Activated CD8-positive, alpha-beta memory T cell treated with anti-CD3 and anti-CD28 coated beads for 36 hours (primary cell): ENCODE data around the gene GRHPR. TPM values are rescaled to one million over a fixed set of nuclear protein-coding genes. Genes with fewer than 3 reads are reported as not detected.
"Not testable (repeated sequence)": the region's sequence is repeated elsewhere in the genome, so short reads cannot be mapped to it uniquely, and the experiment has no call there.

Source experiments
- CTCF ChIA-PET: fragments of 350-600 bp; sonication (Branson Sonifier 250); formaldehyde crosslinking; loops from one replicate; lab custom pipeline; 2021; ENCODE audit warnings: antibody characterized with exemption; lab: Charles Lee
- POLR2A ChIA-PET: fragments of 350-600 bp; sonication (Branson Sonifier 250); formaldehyde crosslinking; loops from one replicate; lab custom pipeline; 2021; ENCODE audit warnings: antibody characterized with exemption; lab: Charles Lee
- total RNA-seq, 2 experiments: library from RNA; stranded (reverse); gene quantifications; one replicate each; pipeline ENCODE4 v1.2.3, GENCODE V29; 2021

The GRHPR gene
- total RNA-seq, 2 experiments from 2014 or later: 93.3 to 94.0 TPM

- ChIA-PET CTCF (interaction anchor here (0.7 to 1.7 kb wide), 4 partner anchors 8 to 231 kb away, joined by 3 to 6 read pairs (median 4); partner anchors contain the start of gene POLR1E), POLR2A (no interaction called here)
These were observed 7.3 kb upstream of the GRHPR start for GRCh38 chr9:37415011-37415719.

DNA sequence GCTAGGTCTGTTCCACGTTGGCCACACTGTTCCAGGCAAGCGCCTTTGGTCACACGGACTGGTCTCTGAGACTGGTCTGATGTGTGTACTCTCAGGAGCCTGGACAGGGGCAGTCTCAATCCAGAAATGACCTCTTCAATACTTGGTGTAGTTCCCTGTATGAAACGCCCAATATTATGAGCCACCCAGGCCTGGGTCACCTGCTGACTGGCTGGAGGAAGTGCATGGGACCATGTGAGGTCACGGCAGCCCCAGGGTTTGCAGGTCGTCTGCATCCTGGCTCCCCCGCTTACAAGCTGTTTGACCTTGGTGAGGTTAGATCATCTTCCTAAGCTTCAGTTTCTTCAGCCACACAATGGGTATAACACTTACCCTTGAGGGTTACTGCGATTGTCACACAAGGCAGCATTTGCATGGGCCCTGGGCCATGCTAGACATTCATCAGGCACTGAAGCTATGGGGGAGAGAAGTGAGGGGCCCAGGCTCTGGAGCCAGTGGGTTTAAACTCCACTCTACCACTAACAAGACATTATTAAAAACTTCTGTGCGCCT lies 5.2 kb upstream of the GRHPR start:
- ChIA-PET POLR2A (no interaction called here), CTCF (no interaction called here)

DNA sequence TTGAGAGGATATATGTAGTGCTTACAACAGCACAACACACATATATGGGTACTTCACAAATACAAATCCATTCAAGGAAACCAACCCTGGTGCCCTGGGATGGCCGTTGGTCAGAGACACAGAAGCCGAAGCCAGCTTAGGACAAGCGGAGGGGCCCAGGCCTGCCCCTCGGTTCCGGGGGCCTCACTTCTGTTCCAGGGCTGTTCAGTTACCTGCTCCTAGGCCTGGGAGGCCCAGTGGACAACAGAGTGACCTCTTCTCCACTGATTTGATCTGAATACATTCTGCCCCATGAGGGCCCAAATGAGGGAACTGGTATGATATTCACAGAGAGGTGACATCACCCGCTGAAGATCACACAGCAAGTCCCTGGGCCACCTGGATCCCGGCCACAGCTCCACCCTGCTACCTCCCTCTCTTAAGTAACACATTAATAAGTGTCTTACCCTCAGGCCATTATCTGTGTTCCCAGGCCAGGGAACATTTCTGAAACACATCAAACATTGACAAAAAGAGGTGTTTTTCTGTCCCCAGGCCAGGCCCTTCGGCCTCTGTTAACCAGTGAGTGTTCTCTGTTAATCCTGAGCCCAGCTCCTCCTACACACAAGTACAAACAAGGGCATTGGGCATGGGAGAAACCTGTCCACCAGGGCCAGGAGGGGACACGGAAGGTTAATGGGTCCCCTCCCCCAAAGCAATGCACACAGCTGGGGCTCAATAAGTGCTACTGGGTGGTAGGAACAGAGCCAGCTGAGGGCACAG lies 4.5 kb upstream of the GRHPR start:
- POLR2A ChIA-PET: no interaction called here
- CTCF ChIA-PET: no interaction called here

DNA sequence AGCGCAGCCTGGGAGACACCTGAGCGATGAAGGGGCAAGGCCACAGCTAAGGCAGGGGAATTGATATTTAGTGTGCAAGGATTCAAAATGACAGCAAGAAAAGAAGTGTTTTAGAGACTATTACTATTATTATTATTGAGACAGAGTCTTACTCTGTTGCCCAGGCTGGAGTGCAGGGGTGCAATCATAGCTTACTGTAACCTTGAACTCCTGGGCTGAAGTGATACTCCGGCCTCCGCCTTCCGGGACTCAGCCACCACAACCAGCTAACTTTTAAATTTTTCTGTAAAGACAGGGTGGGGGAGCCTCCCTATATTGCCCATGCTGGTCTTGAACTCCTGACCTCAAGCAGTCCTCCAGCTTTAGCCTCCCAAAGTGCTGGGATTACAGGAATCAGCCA lies 3.3 kb upstream of the GRHPR start:
- ChIA-PET POLR2A (no interaction called here), CTCF (no interaction called here)

DNA sequence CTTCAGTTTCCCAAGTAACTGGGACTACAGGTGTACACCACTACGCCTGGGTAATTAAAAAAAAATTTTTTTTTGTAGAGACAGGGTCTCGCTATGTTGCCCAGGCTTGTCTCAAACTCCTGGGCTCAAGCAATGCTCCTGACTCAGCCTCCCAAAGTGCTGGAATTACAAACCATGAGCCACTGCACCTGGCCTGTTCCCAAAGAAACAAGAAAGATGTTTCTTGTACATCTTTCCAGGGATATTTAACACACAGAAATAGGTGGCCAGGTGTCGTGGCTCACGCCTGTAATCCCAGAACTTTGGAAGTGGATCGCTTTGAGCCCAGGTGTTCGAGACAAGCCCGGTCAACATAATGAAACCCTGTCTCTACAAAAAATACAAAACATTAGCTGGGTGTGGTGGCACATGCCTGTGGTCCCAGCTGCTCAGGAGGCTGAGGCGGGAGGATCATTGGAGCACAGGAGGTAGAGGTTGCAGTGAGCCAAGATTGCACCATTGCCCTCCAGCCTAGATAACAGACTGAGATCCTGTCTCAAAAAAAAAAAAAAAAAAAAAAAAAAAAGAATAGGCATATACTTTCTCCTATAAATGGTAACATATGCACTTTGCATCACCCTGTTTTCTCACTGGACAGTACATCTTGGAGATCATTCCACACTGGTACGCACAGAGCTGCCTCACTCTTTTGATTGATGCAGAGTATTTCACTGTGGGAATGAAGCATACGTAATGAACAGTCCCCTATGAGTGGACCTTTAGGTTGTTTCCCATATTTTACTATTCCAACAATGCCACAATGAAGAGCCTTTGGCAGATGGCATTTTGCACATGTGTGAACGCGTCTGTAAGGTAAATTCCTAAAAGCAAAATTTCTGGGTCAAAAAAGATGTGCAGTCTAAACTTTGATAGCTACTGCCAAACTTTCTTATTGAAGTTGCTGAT lies 2.0 kb upstream of the GRHPR start:
- ChIA-PET CTCF (interaction anchor here (0.7 kb wide), 2 partner anchors 13 to 29 kb away, joined by 3 read pairs; no protein-coding TSS in a partner anchor), POLR2A (no interaction called here)

DNA sequence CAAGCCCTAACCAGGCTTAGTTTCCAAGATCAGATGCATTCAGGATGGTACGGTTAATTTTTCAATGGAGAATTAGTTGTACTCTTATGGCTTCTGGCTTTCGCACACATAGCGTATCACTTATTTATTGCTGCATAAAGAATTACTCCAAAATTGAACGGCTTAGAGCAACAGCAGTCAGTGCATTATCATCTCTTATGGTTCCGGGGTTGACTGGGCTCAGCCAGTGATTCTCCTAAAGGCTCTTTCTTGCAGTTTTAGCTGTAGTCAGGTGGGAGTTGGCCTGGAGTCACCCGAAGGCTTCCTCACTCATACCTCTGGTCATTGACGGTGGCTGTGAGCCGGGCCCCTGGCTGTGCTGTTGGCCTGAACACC lies 595 bp upstream of the GRHPR start:
- CTCF ChIA-PET: interaction anchor here (0.6 to 1.1 kb wide), 2 partner anchors 11 to 798 kb away, joined by 3 to 4 read pairs; no protein-coding TSS in a partner anchor
- POLR2A ChIA-PET: interaction anchor here (1.0 to 1.5 kb wide), 2 partner anchors 10 to 63 kb away, joined by 3 to 7 read pairs; partner anchors contain the start of gene POLR1E

GRCh38 chr9:37423508-37423907 lies 1.0 kb downstream of the GRHPR start:
- ChIA-PET POLR2A (interaction anchor here (0.7 kb wide), 1 partner anchor 126 kb away, joined by 5 read pairs; no protein-coding TSS in a partner anchor), CTCF (interaction anchor here (1.0 kb wide), 1 partner anchor 12 kb away, joined by 3 read pairs; no protein-coding TSS in a partner anchor)

GRCh38 chr9:37424204-37424685 lies 1.7 kb downstream of the GRHPR start:
- POLR2A ChIA-PET: no interaction called here
- CTCF ChIA-PET: interaction anchor here (1.0 kb wide), 1 partner anchor 13 kb away, joined by 3 read pairs; no protein-coding TSS in a partner anchor

DNA sequence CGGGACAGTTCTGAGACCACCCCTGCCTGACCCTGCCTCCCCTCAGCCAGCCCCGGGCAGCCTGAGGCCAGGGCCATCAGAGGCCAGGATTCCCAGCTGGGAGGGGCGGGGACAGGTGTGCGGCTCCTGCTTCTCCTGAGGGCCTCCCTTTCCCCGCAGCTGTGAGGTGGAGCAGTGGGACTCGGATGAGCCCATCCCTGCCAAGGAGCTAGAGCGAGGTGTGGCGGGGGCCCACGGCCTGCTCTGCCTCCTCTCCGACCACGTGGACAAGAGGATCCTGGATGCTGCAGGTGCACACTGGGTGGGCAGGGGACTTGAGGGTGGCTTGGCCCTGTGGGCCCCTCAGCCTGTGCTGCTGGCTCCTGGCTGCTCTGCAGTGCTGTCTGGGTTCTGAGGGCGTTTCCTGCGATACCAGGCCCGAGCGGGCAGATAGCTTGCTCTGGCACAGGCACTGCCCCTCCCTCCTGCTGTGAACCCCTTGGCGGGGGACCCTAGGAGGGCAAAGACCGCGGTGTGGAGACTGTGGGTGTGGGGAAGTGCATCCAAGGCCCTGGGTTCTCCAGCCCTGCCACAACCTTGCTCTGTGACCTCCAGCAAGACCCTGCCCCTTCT lies 2.3 kb downstream of the GRHPR start:
- POLR2A ChIA-PET: no interaction called here
- CTCF ChIA-PET: interaction anchor here (1.0 kb wide), 1 partner anchor 13 kb away, joined by 3 read pairs; no protein-coding TSS in a partner anchor

GRCh38 chr9:37425298-37425752 lies 2.8 kb downstream of the GRHPR start:
- ChIA-PET CTCF (no interaction called here), POLR2A (no interaction called here)

- POLR2A ChIA-PET: not testable (repeated sequence)
- CTCF ChIA-PET: interaction anchor here (1.1 kb wide), 1 partner anchor 10 kb away, joined by 3 read pairs; no protein-coding TSS in a partner anchor
These were observed 3.9 kb downstream of the GRHPR start for GRCh38 chr9:37426431-37426830.

DNA sequence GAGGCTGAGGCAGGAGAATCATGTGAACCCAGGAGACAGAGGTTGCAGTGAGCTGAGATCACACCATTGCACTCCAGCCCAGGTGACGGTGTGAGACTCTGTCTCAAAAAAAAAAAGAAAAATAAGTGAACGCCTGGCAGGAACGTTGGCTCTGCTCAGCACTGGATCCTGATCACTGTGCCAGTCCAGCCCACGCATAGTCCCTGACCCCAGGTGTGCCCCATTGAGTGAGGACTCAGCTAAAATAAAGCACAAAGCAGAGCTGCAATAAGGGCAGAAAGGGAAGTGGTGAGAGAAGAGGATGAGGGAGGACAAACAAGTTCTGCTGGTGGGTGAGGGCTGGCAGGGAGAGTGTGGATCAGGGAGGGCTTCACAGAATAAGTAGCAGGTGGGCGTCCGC lies 4.3 kb downstream of the GRHPR start:
- CTCF ChIA-PET: interaction anchor here (0.9 to 1.1 kb wide), 2 partner anchors 11 to 431 kb away, joined by 3 to 4 read pairs; no protein-coding TSS in a partner anchor
- POLR2A ChIA-PET: no interaction called here

GRCh38 chr9:37428345-37428744 lies 5.8 kb downstream of the GRHPR start:
- ChIA-PET CTCF (no interaction called here), POLR2A (no interaction called here)

DNA sequence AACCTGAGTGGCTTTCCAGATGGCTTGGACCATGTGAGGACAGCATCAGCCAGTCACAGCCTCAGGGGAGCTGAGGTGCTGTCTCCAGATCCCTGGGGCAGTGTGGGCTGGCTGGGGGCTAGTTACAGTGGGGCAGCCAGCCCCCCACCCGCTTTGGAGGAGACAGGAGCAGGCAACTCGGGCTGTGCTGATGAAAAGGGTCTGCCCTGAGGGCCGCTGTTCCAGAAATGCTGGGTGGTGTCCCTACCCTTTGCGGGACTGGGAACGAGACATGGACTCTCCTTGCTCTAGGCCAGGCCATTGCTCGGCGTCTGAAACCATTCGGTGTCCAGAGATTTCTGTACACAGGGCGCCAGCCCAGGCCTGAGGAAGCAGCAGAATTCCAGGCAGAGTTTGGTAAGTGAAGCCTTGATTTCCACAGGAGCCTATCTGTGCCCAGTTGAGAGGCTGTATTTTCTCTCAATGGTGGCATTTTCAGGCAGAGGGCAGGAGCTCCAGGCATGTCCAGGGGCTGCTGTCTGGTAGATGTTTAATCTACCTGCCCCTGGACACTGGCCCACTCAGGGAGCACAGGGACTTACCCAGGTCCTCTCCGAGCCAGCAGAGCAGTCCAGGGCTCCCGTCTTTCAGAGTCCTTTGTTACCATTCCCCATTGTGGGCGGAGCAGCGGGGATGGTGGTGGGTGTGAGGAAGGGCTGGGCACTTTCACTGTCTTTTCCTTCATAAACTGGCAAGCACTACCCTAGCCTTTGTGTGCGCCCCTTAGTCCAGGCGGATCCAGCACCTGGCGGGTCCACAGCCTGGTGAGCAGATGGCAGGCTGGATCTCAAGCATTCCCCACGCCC lies 7.2 kb downstream of the GRHPR start:
- ChIA-PET CTCF (no interaction called here), POLR2A (interaction anchor here (0.6 kb wide), 2 partner anchors 67 to 128 kb away, joined by 3 to 4 read pairs; no protein-coding TSS in a partner anchor)

- POLR2A ChIA-PET: no interaction called here
- CTCF ChIA-PET: no interaction called here
These were observed 8.5 kb downstream of the GRHPR start for GRCh38 chr9:37430841-37431597.

GRCh38 chr9:37432020-37432419 lies 9.5 kb downstream of the GRHPR start:
- POLR2A ChIA-PET: no interaction called here
- CTCF ChIA-PET: no interaction called here
